ENCODE results near the gene PPP1CA.

Gene PPP1CA

DNA sequence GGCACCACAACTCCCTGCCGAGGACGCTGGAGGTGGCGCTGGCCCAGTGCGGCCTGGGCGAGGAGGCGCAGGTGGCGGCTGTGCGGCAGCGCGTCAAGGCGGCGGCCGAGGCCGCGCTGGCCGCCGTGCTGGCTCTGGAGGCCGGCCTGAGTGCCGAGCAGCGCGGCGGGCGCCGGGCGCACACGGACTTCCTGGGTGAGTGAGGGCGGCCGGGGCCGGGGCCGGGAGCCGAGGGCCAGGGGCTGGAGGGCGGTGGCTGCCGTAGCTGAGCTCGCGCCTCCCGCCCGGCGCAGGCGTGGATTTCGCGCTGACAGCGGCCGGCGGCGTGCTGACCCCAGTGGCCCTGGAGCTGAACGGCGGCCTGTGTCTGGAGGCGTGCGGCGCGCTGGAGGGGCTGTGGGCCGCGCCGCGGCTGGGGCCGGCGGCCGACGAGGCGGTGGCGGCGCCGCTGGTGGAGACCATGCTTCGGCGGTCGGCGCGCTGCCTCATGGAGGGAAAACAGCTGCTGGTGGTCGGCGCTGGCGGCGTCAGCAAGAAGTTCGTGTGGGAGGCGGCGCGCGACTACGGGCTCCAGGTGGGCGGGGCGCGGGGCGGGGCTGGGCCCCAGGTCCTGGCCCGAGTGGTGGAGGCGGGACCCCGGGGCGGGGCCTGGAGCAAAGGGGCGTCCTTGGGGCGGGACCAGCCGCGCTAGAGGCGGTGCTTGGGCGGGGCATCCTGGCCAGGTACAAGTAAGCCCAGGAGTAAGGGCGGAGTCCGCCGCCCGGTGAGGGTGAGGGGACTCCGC, 19.2 kb upstream of the PPP1CA start:
- TF ChIP-seq, protein P1, sequence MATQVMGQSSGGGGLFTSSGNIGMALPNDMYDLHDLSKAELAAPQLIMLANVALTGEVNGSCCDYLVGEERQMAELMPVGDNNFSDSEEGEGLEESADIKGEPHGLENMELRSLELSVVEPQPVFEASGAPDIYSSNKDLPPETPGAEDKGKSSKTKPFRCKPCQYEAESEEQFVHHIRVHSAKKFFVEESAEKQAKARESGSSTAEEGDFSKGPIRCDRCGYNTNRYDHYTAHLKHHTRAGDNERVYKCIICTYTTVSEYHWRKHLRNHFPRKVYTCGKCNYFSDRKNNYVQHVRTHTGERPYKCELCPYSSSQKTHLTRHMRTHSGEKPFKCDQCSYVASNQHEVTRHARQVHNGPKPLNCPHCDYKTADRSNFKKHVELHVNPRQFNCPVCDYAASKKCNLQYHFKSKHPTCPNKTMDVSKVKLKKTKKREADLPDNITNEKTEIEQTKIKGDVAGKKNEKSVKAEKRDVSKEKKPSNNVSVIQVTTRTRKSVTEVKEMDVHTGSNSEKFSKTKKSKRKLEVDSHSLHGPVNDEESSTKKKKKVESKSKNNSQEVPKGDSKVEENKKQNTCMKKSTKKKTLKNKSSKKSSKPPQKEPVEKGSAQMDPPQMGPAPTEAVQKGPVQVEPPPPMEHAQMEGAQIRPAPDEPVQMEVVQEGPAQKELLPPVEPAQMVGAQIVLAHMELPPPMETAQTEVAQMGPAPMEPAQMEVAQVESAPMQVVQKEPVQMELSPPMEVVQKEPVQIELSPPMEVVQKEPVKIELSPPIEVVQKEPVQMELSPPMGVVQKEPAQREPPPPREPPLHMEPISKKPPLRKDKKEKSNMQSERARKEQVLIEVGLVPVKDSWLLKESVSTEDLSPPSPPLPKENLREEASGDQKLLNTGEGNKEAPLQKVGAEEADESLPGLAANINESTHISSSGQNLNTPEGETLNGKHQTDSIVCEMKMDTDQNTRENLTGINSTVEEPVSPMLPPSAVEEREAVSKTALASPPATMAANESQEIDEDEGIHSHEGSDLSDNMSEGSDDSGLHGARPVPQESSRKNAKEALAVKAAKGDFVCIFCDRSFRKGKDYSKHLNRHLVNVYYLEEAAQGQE (IDR thresholded peaks at IDR 0.05; ENCODE audit: insufficient read depth in 1 of 2, low read depth in 2 of 2, low read length in 2 of 2) = no peak
- peak; percentile 60; the same call in 1 of the 2 replicates for TF ChIP-seq TAF1 (IDR thresholded peaks at IDR 0.05; ENCODE audit: borderline replicate concordance, insufficient read depth, low read length)
- peak; percentile 50 for TF ChIP-seq FOXP2 (optimal IDR thresholded peaks at IDR 0.05; ENCODE audit: borderline replicate concordance, extremely low read depth, extremely low read length, insufficient read depth)
- peak; percentile 53; the same call in 1 of the 2 replicates for TF ChIP-seq POLR2AphosphoS5 (IDR thresholded peaks at IDR 0.05; ENCODE audit: low read depth, low read length)

DNA sequence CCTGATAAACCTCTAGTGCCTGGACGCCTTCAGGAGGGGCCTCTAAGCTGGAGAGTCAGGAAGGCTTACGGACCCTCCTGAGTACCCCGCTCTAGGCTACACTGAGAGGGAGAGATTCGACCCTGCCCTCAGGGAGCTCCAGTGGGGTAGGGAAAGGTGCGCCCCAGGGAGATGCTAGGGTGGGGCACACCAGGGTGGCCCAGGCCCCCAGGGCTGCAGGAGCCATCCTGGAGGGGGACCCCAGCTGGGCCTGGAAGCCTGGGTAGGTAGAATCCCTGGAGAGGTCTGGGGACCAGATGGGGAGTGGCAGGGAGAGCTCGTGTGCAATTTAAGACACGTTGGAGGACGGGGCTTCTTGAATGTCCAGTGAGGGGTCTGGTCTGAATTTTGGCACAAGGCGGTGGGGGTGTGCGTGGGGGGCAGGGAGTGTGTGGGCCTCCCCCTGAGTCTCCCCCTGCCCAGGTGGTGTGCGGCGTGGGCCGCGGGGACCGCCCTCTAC, 18.5 kb upstream of the PPP1CA start:
- TF ChIP-seq POLR2AphosphoS5 (IDR thresholded peaks at IDR 0.05; ENCODE audit: low read depth, low read length) = no peak
- no peak for TF ChIP-seq FOXP2 (optimal IDR thresholded peaks at IDR 0.05; ENCODE audit: borderline replicate concordance, extremely low read depth, extremely low read length, insufficient read depth)
- TF ChIP-seq, protein P1 (IDR thresholded peaks at IDR 0.05; ENCODE audit: insufficient read depth in 1 of 2, low read depth in 2 of 2, low read length in 2 of 2) = no peak
- no peak for TF ChIP-seq TAF1 (IDR thresholded peaks at IDR 0.05; ENCODE audit: borderline replicate concordance, insufficient read depth, low read length)
- TF ChIP-seq SIN3A (IDR thresholded peaks at IDR 0.05; ENCODE audit: borderline replicate concordance, insufficient read depth, low read length) = no peak

DNA sequence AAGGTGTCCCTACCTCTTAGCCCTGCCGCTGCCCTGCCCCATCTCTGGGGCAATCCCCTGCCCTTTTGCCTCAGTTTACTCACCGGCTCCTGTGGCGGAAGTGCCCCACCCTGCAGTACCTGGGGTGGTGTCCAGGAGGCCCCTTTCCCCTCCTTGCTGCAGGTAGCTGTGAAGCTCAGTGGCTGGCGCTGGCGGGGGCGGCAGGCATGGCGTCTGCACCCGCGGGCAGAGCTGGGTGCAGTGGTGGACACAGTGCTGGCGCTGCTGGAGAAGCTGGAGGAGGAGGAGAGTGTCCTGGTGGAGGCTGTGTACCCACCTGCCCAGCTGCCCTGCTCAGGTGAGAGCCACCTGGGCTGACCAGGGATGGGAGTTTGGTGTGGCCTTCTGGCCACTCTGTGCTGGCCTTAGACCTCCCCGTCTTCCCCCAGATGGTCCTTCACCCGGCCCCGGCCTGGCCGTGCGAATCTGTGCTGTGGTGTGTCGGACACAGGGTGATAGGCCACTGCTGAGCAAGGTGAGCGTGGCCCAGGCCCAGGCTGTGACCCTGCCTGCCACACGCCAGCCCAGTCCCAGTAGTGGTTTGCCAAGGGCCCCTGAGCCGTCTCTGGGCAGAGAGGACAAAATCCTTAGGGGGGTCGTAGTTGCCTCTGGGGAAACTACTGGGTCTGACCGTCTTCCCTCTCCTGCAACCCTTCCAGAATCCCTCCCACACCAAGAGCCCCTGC, 17.8 kb upstream of the PPP1CA start:
- TF ChIP-seq FOXP2 (optimal IDR thresholded peaks at IDR 0.05; ENCODE audit: borderline replicate concordance, extremely low read depth, extremely low read length, insufficient read depth) (no peak), POLR2AphosphoS5 (IDR thresholded peaks at IDR 0.05; ENCODE audit: low read depth, low read length) (no peak), SIN3A (IDR thresholded peaks at IDR 0.05; ENCODE audit: borderline replicate concordance, insufficient read depth, low read length) (no peak), TAF1 (IDR thresholded peaks at IDR 0.05; ENCODE audit: borderline replicate concordance, insufficient read depth, low read length) (no peak)
- TF ChIP-seq, protein P1 (IDR thresholded peaks at IDR 0.05; ENCODE audit: insufficient read depth in 1 of 2, low read depth in 2 of 2, low read length in 2 of 2) = no peak

DNA sequence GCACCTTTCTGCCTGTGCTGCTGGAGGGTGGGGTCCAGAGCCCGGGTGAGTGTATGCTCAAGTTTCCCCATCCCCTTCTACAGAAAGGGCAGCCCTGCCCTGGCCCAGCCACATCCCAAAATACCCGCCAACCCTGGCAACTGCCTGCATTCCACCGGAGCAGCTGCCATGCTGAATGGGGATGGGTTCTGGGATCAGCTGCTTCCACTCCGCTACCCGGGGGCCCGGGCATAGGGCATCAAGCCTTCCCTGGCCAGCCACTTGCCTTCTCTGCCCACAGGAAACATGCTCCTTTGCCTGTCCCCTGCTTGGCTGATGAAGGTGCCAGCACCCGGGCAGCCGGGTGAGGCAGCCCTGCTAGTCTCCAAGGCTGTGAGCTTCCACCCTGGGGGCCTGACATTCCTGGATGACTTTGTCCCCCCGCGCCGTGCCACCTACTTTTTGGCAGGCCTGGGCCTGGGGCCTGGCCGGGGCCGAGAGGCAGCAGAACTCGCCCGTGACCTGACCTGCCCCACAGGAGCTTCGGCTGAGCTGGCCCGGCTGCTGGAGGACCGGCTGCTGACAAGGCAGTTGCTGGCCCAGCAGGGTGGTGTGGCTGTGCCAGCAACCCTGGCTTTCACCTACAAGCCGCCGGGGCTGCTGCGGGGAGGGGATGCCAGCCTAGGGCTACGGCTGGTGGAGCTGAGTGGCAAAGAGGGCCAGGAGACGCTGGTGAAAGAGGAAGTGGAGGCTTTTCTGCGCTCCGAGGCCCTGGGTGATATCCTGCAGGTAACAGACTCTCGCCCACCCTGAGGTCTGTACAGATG, 17.0 kb upstream of the PPP1CA start:
- TF ChIP-seq FOXP2 (optimal IDR thresholded peaks at IDR 0.05; ENCODE audit: borderline replicate concordance, extremely low read depth, extremely low read length, insufficient read depth) = no peak
- TF ChIP-seq POLR2AphosphoS5 (IDR thresholded peaks at IDR 0.05; ENCODE audit: low read depth, low read length) = no peak
- TF ChIP-seq SIN3A (IDR thresholded peaks at IDR 0.05; ENCODE audit: borderline replicate concordance, insufficient read depth, low read length) = no peak
- no peak for TF ChIP-seq TAF1 (IDR thresholded peaks at IDR 0.05; ENCODE audit: borderline replicate concordance, insufficient read depth, low read length)
- TF ChIP-seq, protein P1 (IDR thresholded peaks at IDR 0.05; ENCODE audit: insufficient read depth in 1 of 2, low read depth in 2 of 2, low read length in 2 of 2) = no peak

All from PFSK-1 (cell line).